Esophagus muscularis mucosa (tissue), 4 donors: ENCODE results near the gene CNKSR1. TPM values are rescaled to one million over a fixed set of nuclear protein-coding genes. Genes with fewer than 3 reads are reported as not detected.
A peak's percentile ranks its signal among the peaks of the same experiment; 100 is the strongest.

Source experiments
- DNase-seq: peaks from one replicate; pipeline ENCODE4 v3.0.0-alpha.2; 2017; ENCODE audit errors: extremely low spot score
- H3K27ac ChIP-seq, 4 donors: fragments of 200-600 bp; sonication (generic); replicated peaks in 1 of 4; 1 replicate in 3 of 4; 2 replicates in 1 of 4; pipeline ENCODE4 v1.5.1; 2016 to 2019; ENCODE audit warnings: mild to moderate bottlenecking in 1 of 4
- H3K27me3 ChIP-seq, 4 donors: fragments of 200-600 bp; sonication (generic); one replicate each; pipeline versions ENCODE4 v1.5.1 to v1.6.0; 2016 to 2019
- H3K36me3 ChIP-seq, 4 donors: fragments of 200-600 bp; sonication (generic); one replicate each; pipeline ENCODE4 v1.5.1; 2016 to 2019
- H3K4me1 ChIP-seq, 4 donors: fragments of 200-600 bp; sonication (generic); one replicate each; pipeline ENCODE4 v1.5.1; 2016 to 2019
- H3K4me3 ChIP-seq, 4 donors: fragments of 200-600 bp; sonication (generic); 1 replicate in 2 of 4; 2 replicates in 2 of 4; pipeline ENCODE4 v1.5.1; 2016 to 2019; ENCODE audit warnings: mild to moderate bottlenecking in 4 of 4, moderate library complexity in 1 of 4
- H3K9me3 ChIP-seq, 4 donors: fragments of 200-600 bp; sonication (generic); 1 replicate in 3 of 4; 2 replicates in 1 of 4; pipeline ENCODE4 v1.5.1; 2016 to 2019
- EP300 ChIP-seq: sonication (generic); formaldehyde crosslinking; IDR thresholded peaks from one replicate; pipeline ENCODE4 v1.6.1; 2017; ENCODE audit warnings: antibody characterized with exemption
- POLR2A ChIP-seq: fragments of 450-650 bp; IDR thresholded peaks from one replicate; pipeline ENCODE4 v1.6.1; 2017; ENCODE audit warnings: antibody characterized with exemption, moderate library complexity, mild to moderate bottlenecking, low read depth
- POLR2AphosphoS5 ChIP-seq, 2 donors: sonication (generic); formaldehyde crosslinking; IDR thresholded peaks; one replicate each; pipeline ENCODE4 v1.6.1; 2017; ENCODE audit warnings: antibody characterized with exemption in 2 of 2
- whole genome bisulfite sequencing: methylation state at CpG from one replicate; pipeline ENCODE4 v1.1.5; 2018; 5-methylcytosine and 5-hydroxymethylcytosine counted together
- intact Hi-C: fragments of 100-400 bp; cut with DNase I; formaldehyde crosslinking; loops from one replicate; pipeline ENCODE4 v1.15.1; 2023
- total RNA-seq, 4 donors: library from RNA; depleted of rRNA; stranded (reverse); fragments of >200 nt; gene quantifications; one replicate each; pipeline versions ENCODE4 v1.1.0 to v1.2.1, GENCODE V29; 2016
- TF ChIP-seq, protein P1 (sequence below), 3 experiments: fragments of 200-600 bp in 2 of 3; fragments of 450-650 bp in 1 of 3; sonication (generic) in 2 of 3; IDR thresholded peaks; one replicate each; pipeline ENCODE4 v1.5.1; 2017 to 2019; ENCODE audit warnings: antibody characterized with exemption in 3 of 3, mild to moderate bottlenecking in 2 of 3, moderate library complexity in 1 of 3

The CNKSR1 gene
- total RNA-seq, 4 donors from 2014 or later, result 1.4 to 2.6 (median 1.9) TPM

GRCh38 chr1:26155370-26156284, 21.7 kb upstream of the CNKSR1 start:
- Histone ChIP-seq H3K4me3 (peak overlapping the region; percentile 29 to 47 (median 31)), H3K4me1 (peaks cover under 1 to 36% (median under 1%) of the 10 kb centered on the region in 4 donors), H3K9me3 (no peaks in the 10 kb centered on the region), H3K36me3 (no peaks in the 10 kb centered on the region), H3K27ac (peak overlapping the region; percentile 1 to 76 (median 56)), H3K27me3 (peaks cover 0 to 48% (median 2%) of the 10 kb centered on the region in 4 donors)
- WGBS, result 69% methylated on average over 18 of the region's 21 CpGs
- DNase-seq, result no peak
- TF ChIP-seq POLR2AphosphoS5 (IDR thresholded peaks at IDR 0.05) (peak in 1 of 2 donors; percentile 51), POLR2A (no peak), EP300 (peak; percentile 62)
- intact Hi-C loops, result no loop called here

DNA sequence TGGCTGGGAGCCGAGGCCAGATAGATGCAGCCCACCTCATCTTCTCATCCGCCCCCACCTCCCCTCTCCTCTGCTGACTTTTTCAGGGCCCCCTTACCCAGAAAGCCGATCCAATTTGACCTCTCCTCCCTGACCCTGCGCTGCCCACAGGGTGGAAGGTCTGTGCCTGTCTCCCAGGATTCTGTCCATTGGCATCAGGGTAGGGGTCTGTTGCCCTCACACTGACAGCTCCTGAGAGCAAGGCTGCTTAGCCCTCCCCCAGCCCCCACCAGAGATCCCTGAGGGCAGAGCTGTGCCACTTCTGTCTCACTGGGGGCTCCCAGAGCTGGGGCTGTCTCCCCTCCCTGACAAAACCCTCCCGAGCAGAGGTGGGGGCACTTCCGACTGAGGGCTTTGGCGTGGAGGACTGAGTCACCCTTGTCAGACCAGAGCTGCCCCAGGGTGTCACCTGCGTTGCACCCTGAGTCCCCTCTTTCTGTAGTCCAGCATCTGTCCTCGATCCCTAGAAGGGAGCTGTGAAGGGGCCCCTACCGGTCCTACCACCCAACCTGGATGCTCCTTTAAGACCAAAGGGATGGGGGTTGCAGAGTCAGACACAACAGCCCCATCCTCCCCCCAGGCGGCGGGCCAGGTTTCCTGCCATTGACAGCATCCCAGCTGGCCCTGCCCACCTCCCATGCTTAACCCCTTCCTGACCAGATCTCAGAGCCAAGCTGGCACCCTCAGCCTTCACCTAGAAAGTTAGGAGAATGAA, 20.8 kb upstream of the CNKSR1 start:
- H3K27ac ChIP-seq, result peak overlapping the region; percentile 1 to 76 (median 34)
- TF ChIP-seq POLR2AphosphoS5 (IDR thresholded peaks at IDR 0.05), result peak in 1 of 2 donors; percentile 32
- TF ChIP-seq, protein P1, sequence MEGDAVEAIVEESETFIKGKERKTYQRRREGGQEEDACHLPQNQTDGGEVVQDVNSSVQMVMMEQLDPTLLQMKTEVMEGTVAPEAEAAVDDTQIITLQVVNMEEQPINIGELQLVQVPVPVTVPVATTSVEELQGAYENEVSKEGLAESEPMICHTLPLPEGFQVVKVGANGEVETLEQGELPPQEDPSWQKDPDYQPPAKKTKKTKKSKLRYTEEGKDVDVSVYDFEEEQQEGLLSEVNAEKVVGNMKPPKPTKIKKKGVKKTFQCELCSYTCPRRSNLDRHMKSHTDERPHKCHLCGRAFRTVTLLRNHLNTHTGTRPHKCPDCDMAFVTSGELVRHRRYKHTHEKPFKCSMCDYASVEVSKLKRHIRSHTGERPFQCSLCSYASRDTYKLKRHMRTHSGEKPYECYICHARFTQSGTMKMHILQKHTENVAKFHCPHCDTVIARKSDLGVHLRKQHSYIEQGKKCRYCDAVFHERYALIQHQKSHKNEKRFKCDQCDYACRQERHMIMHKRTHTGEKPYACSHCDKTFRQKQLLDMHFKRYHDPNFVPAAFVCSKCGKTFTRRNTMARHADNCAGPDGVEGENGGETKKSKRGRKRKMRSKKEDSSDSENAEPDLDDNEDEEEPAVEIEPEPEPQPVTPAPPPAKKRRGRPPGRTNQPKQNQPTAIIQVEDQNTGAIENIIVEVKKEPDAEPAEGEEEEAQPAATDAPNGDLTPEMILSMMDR (IDR thresholded peaks at IDR 0.05), result no peak
- H3K27me3 ChIP-seq, result peaks cover 0 to 46% (median 2%) of the 10 kb centered on the region in 4 donors
- H3K9me3 ChIP-seq, result no peaks in the 10 kb centered on the region
- no peaks in the 10 kb centered on the region for H3K36me3 ChIP-seq
- H3K4me1 ChIP-seq, result peaks cover 8 to 43% (median 9%) of the 10 kb centered on the region in 4 donors
- DNase-seq, result no peak
- 35% methylated on average over 9 of the region's 12 CpGs for WGBS
- intact Hi-C loops, result no loop called here
- peak overlapping the region; percentile 29 to 47 (median 31) for H3K4me3 ChIP-seq

DNA sequence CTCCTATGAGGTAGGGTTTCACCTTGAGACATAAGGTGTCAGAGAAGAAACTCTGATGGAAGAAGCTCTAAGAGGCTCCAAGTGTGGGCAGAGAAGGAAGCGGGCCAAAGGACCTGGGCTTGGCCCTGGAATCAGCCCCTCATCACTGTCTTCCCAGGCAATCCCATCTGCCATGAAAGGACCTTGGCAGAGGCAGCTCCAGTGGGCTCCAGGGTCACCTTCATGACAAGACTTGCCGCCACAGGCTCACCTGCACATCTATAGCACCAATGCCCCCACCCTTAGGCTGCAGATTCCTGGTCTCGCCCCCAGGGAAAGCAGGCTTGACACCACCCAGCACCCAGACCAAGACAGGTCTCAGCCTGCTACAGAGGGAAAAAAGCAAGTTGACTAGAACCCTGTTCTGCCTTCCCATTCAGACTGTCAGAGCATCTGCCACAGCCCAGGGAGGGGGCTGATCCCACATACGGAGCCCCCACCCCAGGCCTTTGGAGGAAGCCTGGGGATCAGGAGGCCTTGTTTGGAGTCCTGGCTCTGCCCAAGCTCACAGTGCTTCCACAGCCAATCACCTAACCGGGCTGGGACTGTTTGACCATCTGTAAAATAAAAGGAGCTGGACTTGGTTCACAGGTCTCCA, 18.9 kb upstream of the CNKSR1 start:
- Histone ChIP-seq H3K9me3 (no peaks in the 10 kb centered on the region), H3K4me1 (peaks cover 17 to 49% (median 20%) of the 10 kb centered on the region in 4 donors), H3K27me3 (peaks cover 0 to 46% (median 2%) of the 10 kb centered on the region in 4 donors), H3K27ac (peak overlapping the region in 3 of 4 donors; percentile 41 to 76 (median 57)), H3K4me3 (peak overlapping the region; percentile 54 to 66 (median 63)), H3K36me3 (no peaks in the 10 kb centered on the region)
- WGBS, result 92% methylated on average over 2 of the region's 5 CpGs
- no peak for DNase-seq
- intact Hi-C loops, result no loop called here
- TF ChIP-seq POLR2A (no peak), POLR2AphosphoS5 (IDR thresholded peaks at IDR 0.05) (no peak), EP300 (no peak)
- TF ChIP-seq, protein P1 (IDR thresholded peaks at IDR 0.05), result no peak

DNA sequence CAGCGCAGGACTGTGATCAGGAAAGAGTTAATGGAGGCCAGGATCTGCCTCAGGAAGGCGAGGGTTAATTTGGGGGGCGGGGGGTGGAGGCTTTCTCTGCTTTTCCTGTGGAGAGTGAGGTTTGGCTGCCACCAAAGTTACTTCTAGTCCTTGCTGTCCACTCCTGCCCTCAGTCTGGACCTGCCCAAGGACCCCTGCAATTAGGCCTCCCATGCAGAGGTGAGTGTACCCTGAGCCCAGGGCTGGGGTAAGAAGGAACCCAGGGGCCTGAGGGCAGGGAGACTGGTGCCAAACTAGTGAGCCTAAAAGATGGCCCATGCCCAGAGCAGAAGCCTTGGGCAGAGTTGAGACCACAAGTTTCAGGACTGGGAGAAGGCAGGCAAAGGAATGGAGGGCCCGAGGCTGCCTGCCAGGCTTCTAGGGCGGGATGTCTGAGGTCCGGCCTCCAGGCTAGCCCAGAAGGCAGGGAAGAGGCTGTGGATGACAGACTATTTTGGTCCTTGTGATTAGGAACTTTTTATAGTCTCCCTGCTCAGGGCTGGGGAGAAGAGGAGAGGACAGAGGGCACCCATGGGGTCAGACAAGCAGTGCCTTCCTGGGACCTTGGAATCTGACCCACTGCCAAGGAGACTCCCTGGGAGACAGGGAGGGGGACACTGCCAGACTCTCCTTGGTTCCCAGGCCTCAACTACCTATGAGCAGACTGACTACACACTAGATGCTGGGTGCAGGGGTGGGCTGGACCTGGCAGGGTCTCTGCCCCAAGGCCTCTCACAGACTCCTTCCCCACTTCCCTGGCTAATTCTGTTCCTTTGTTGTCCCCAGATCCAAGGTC, 18.2 kb upstream of the CNKSR1 start, which contains the start of gene FAM110D:
FAM110D (plus strand) TSS at position 172 of the 835 bp plus-strand sequence. CDS start 2,213 bp downstream, outside the sequence.
- no peak for TF ChIP-seq EP300
- TF ChIP-seq POLR2AphosphoS5 (IDR thresholded peaks at IDR 0.05), result peak; percentile 20 to 67
- intact Hi-C loops, result no loop called here
- Histone ChIP-seq H3K27me3 (peaks cover 0 to 46% (median 4%) of the 10 kb centered on the region in 4 donors), H3K36me3 (no peaks in the 10 kb centered on the region), H3K27ac (peak within 1 kb of the TSS in 3 of 4 donors; percentile 41 to 76 (median 61)), H3K9me3 (no peaks in the 10 kb centered on the region), H3K4me1 (peaks cover 23 to 54% (median 26%) of the 10 kb centered on the region in 4 donors), H3K4me3 (peak within 1 kb of the TSS; percentile 54 to 66 (median 63))
- DNase-seq, result no peak
- 51% methylated on average over 4 of the region's 6 CpGs for WGBS

DNA sequence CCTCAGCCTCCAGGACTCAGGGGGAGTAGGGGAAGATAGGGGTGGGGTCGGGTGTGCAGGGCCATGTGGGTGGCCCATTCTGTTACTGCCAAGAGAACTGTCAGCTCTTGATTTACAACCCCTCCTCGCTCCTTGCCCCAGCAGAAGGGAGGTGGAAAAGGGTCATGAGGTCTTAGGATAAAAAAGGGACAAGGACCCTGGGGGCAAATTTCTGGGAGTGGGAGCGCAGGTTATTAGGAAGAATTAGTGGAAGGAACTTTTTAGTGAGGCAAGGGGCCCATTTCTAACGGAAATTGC, 17.6 kb upstream of the CNKSR1 start:
- Histone ChIP-seq H3K9me3 (no peaks in the 10 kb centered on the region), H3K4me1 (peaks cover 27 to 58% (median 32%) of the 10 kb centered on the region in 4 donors), H3K36me3 (no peaks in the 10 kb centered on the region), H3K4me3 (peak overlapping the region; percentile 54 to 66 (median 63)), H3K27ac (peak overlapping the region in 3 of 4 donors; percentile 41 to 71 (median 61)), H3K27me3 (peaks cover 0 to 41% (median 4%) of the 10 kb centered on the region in 4 donors)
- no peak for DNase-seq
- TF ChIP-seq, protein P1 (IDR thresholded peaks at IDR 0.05), result no peak
- TF ChIP-seq POLR2A (no peak), POLR2AphosphoS5 (IDR thresholded peaks at IDR 0.05) (no peak), EP300 (no peak)
- WGBS, result 74% methylated on average over 4 of the region's 4 CpGs
- intact Hi-C loops, result loop anchor here (5.0 kb wide), 2 partner anchors 52 to 122 kb away; no protein-coding TSS in a partner anchor
